ENCODE results near the gene ADAMTS17.

DNA sequence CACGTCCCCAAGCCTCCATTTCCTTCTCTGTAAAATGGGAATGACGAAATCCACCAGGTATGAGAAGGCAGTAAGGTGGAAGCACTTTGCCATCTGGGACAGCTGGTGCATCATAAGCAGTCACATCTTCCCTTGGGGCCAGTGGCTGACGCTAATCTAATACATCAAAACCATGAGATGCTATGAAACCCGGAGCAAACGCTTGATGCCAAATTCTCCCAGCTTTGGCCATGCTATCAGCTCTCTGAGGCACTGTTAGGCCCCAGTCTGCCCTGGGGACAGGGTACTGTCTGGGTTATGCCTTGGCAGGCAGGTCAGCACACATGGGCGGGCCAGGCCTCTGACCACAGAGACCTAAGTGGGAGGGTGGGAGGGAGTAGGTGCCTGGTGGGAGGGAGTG is 66.1 kb downstream of the ADAMTS17 start:
- TF ChIP-seq CTCF (conservative IDR thresholded peaks at IDR 0.05): no peak
- no peak for TF ChIP-seq ZFX (IDR thresholded peaks at IDR 0.05)
